ENCODE results near the gene FSTL4.

FSTL4 gene

GRCh38 chr5:133361922-133362321 lies 250.4 kb downstream of the FSTL4 start:
- no peak for DNase-seq

GRCh38 chr5:133360693-133361472 lies 251.5 kb downstream of the FSTL4 start:
- DNase-seq: no peak

GRCh38 chr5:133359861-133360260 lies 252.5 kb downstream of the FSTL4 start:
- DNase-seq: no peak

GRCh38 chr5:133358271-133358670 lies 254.1 kb downstream of the FSTL4 start:
- no peak for DNase-seq

GRCh38 chr5:133357758-133358157 lies 254.6 kb downstream of the FSTL4 start:
- DNase-seq: no peak

GRCh38 chr5:133356984-133357421 lies 255.3 kb downstream of the FSTL4 start:
- no peak for DNase-seq

GRCh38 chr5:133356396-133356983 lies 255.9 kb downstream of the FSTL4 start:
- DNase-seq: no peak

GRCh38 chr5:133354323-133355185 lies 257.8 kb downstream of the FSTL4 start:
- DNase-seq: no peak

GRCh38 chr5:133353741-133354140 lies 258.6 kb downstream of the FSTL4 start:
- DNase-seq: no peak

- no peak for DNase-seq
These were observed 263.9 kb downstream of the FSTL4 start for GRCh38 chr5:133348406-133348805.

- DNase-seq: no peak
These were observed 265.3 kb downstream of the FSTL4 start for GRCh38 chr5:133347039-133347438.

- DNase-seq: no peak
These were observed 268.1 kb downstream of the FSTL4 start for GRCh38 chr5:133344266-133344665.

- no peak for DNase-seq
These were observed 269.1 kb downstream of the FSTL4 start for GRCh38 chr5:133343196-133343595.

- DNase-seq: no peak
These were observed 270.2 kb downstream of the FSTL4 start for GRCh38 chr5:133341915-133342710.

GRCh38 chr5:133341296-133341695 lies 271.0 kb downstream of the FSTL4 start:
- no peak for DNase-seq

- no peak for DNase-seq
These were observed 271.5 kb downstream of the FSTL4 start for GRCh38 chr5:133340822-133341221.

- DNase-seq: no peak
These were observed 272.2 kb downstream of the FSTL4 start for GRCh38 chr5:133340002-133340755.

GRCh38 chr5:133338504-133339355 lies 273.6 kb downstream of the FSTL4 start:
- no peak for DNase-seq

- no peak for DNase-seq
These were observed 274.4 kb downstream of the FSTL4 start for GRCh38 chr5:133337795-133338445.

GRCh38 chr5:133336969-133337410 lies 275.4 kb downstream of the FSTL4 start:
- no peak for DNase-seq

All from NCI-H774 (cell line).